Iris pigment epithelial cell (primary cell): ENCODE results near the gene RFNG.

Source experiments
- DNase-seq: peaks from one replicate; pipeline ENCODE4 v3.0.0-alpha.2; 2011; ENCODE audit warnings: low read depth

The RFNG gene

DNA sequence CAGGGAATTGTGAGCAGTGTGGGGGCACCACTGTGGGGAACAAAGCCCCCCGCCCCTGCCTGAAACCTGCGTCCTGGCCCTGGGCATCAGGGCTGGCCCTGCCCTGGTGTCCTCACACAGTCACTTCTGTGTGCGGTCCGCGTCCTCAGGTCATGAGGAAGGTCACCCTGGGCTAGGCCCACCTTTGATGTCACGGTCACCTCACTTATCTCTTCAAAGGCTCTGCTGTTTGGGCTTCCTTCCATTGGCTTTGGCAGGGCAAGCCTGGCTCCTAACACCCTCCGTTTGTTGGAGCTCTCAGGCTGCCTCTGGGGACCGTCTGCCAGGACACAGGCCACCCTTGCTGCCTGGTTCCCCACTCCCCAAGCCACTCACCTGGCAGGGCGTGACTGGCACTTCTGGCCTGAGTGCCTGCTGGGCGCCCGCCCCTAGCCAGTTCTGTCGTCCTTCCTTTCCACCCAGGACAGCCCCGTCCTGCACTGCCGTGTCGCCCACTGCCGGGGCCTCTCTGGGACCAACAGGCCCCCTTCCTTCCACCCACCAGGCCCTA, 37.8 kb downstream of the RFNG start:
- no peak for DNase-seq

DNA sequence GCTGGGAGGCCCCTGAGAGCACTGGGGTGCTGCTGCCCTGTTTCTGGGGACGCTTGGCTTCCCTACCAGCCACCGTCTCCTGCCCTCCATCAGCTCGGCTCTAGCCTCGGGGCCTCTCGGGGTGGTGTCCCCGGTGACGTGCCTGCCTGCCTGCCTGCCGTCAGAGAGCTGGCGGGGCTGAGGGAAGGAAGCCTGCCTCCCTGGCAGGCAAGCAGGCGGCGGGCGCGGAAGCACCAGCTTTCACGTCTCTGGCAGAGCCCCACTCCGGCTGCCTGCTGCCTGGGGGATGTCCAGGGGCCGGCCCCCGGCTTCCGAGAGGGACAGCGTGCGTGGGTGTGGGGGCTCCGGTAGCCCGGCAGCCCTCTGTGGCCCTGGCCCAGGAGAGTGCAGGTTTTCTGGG, 38.3 kb downstream of the RFNG start:
- DNase-seq = no peak

DNA sequence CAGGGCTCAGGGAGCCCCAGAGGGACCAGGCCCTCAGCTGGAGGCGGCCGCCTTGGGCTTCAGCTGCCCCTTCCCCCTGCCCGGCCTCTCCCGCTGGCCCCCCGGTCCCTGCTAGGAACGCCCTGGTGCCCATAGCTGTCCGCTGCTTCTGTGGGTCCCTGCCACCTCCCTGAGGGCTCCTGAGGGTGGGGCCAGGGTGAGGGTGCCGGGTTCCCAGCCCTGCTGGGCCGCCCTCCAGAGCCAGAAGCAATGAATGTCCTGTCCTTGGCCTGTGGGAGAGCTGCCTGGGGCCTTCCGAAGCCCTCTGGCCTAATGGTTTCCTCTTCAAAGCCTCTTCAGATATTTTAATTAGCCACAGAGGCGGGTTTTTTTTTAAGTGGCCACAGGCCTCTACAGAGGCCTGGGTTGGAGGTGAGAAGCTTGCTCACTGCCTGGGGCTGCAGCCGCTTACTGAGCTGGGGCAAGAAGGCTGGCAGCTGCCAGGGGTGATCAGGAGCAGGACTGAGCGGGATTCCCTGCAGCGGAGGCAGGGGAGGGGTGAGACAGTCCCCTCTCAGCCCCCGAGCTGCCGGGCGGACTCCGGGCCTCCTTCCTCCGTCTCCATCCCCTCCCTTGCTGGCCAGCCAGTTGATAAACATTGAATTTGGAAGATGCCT, 38.8 kb downstream of the RFNG start:
- no peak for DNase-seq

DNA sequence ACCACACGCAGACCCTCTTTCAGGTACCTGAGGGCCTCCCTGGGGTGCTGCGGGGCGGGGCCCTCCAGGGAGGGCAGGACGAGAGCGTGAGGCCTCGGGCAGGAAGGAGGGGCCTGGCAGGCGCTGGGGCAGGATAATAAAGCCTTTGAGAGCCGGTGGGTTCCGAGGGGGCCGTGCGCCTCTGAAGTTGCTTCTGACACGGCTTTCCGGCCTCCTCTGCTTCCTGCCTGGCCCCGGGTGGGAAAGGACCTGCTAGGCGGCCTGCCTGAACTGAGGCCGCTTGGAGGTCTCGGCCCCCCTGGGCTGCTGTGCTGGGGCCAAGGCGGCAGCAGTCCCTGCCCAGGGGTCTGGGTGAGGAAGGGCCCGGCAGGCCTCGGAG, 39.4 kb downstream of the RFNG start:
- no peak for DNase-seq

DNA sequence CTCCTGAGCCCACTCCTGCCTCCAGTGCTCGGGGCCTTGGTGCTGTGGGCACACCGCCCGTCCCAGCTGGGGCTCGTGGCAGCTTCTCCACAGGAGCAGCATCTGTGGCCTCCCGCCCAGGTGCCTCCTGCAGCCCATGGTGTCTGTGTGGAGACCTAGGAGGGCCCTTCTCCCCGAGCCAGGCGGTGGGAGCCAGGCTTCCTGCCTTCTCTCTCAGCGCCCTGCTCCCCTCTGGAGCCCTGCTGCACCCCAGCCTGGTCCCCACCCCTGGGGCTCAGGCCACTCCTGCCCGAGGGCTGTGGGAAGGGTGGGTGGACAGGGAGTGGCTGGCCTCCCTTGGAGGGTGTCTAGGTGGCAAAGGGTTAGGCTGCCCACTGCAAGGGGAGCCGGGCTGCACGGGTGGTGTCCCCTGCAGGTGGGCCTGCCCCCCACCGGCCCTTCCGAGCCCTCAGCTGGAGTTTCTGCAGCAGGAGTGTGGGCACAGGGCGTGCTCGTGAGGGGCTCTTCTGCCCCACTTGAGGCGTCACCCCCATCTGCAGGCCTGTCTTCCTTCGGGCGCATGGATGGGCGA, 39.9 kb downstream of the RFNG start:
- no peak for DNase-seq

DNA sequence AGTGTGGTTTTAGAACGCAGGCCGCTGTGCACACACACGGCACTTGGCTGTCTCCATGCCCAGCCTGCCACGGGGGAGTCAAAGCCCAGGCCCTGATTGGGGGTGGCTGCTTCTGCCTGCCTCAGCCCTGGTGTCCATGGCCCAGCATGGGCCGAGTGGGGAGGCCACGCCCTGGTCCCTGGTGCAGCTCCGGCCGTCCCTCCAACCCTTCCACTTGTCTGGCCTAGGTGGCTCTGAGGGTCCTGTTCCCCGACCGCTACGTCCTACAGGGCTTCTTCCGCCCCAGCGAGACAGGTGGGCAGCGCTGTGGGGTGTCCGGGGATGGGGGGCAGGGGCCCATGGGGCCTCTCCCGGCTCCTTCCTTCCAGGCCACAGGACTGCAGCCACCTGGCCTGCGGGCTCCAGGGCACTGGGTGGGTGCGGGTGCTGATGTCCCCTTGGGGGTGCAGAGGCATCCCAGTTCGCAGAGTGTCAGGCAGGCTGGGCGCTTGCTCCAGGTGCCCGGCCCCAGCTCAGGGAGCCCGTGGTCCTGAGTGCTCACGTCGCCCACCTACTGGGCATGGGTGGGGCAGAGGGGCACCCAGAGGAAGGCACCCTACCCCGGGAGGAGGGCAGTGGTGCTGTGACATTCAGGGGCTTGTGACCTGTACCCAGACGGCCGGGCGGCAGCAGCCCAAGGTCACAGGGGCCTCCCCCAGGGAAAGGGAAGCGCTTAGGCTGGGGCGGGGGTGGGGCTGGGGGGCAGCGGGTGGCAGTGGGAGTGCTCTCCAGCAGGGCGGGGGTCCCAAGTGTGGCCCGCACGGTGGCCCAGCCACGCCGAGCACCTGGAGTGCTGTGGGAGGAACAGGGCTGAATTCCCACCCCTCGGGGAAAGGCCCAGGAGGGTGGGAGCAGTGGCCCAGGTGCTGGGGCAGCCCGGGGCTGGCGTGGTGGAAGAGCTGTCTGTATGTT, 40.8 kb downstream of the RFNG start:
- DNase-seq = no peak

DNA sequence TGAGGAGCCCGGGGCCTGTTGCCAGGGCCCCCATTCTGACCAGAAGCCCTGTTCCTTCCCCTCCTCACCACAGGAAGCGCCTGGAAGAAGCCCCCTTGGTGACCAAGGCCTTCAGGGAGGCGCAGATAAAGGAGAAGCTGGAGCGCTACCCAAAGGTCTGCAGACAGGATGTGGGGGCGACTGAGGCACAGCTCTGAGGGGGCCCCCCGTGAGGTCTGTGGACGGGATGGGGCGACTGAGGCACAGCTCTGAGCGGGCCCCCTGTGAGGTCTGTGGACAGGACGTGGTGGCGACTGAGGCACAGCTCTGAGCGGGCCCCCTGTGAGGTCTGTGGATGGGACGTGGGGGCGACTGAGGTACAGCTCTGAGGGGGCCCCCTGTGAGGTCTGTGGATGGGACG, 42.2 kb downstream of the RFNG start:
- no peak for DNase-seq

DNA sequence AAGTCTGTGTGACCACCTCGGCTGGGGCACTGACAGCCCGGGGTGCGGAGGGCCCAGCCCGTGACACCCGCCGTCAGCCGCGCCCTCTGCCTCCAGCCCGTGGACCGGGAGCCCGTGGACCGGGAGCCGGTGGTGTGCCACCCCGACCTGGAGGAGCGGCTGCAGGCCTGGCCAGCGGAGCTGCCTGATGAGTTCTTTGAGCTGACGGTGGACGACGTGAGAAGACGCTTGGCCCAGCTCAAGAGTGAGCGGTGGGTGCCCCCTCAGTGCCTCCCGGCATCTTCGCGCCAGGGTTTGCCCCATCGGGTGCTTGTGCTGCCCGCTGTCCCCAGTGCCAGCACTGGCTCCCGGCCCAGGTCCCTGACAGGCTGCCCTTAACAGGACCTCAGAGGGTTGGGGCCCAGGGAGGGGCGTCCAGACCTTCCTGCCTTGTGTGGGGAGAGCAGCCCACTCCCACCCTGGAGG, 42.6 kb downstream of the RFNG start:
- no peak for DNase-seq

DNA sequence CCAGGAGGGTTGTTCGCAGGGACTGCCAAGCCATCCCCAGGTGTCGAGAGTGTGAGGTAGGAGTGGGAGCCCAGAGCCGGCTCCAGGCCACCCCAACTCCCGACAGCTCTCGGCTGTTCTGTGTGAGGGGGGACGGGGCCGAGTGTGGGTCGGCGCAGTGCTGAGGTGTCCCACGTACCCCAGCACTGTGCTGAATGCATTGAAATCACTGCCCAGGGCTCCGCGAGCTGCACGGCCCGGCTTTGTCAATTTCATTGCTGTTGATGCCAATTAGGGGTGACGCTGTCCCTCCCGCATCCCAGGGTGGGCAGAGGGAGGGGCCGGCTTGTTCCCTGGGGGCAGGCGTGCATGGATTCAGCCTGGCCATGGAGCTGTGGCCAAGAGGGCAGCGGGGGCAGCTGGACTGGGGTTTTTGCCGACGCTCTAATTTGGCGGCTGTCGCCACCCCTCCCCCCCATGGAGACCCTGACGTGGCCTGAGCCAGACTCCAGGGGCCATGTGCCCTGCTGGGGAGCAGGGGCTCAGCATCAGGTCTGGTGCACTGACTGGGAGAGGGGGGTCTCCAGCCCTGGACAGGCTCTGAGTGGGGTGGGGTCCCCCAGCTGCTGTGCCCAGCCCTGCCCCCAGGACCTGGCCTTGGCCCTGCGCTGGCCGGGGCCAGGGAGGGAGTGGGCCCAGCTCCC, 43.2 kb downstream of the RFNG start:
- no peak for DNase-seq

DNA sequence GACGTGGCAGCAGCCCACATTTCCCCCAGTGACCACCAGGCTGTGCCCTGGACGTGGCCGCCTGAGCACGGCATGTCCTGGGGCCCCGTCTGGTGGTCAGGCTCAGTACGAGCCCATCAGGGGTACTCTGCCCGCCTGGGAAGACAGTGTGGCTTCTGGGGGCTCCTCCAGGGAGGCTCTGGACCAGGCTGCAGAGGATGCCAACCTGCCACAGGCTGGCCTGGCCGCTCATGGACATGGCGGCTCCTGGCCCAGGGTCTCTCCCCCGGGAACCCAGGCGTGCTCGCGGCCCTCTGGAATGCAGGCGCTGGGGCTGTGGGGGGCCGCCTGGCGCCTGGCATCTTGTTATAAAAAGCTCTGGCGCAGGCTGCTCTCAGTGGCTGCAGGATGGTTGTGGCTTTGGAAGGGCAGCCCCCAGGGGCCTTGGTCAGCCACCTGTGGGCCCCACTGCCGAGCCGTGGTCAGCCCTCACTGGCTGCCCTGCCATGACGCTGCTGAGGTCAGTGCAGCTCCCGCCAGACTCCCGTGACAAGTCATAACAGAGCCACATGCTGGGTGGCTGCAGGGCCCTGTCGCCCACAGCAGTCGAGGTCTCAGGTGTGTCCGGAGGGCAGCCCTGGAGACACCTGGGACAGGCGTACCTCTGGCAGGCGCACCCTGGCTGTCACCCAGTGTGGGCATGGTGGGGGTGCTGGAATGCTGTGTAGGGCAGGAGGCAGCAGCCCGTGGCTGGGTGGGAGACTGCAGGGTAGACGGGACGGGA, 43.9 kb downstream of the RFNG start:
- no peak for DNase-seq

DNA sequence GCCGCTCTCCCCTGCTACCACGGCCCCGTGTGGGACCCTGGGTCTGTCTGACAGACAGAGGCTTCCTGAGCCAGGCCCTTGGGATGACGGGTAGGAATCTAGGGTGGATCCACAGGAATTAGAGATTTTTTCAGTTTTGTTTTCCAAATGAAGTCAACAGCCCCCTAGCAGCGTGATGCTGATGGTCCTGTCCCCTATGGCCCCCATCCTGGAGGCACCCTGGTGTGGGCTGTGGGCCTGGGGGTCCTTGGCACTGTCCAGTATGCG, 44.5 kb downstream of the RFNG start:
- DNase-seq = no peak

DNA sequence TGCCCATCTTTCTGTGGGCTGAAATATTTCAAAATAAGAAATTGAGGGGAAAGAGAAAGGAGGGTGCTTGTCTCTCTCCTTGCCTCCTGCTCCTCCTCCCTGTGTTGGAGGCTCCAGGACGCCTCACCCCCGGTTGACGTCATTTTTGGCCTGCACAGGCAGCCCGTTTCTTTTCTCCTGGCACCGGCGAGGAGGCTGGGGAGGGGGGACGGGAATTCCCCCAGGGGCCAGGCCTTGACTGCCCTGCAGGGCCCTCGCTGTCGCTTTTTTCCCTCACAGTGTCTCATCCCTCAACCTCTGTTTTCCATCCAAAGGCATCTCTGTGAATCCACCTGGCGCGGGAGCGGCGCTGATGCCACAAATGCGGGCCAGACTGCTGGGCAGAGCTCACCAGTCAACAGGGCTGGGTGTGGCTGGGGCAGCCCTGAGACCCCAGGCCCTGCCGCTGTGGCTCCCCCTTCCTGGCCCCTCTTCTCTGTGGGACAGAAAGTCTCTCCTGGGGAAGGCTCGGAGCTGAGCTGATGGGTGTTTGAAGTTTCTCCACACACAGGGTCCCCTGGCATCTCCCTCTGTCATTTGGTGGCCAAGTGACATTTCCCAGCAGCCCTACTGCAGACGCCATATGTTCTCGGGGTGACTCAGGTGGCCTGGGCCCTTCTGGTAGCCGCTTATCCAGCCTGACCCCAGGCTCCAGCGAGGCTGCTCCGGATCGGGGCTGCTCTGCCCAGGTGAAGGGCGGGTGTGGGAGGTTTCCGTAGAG, 45.0 kb downstream of the RFNG start:
- DNase-seq = peak; percentile 43

DNA sequence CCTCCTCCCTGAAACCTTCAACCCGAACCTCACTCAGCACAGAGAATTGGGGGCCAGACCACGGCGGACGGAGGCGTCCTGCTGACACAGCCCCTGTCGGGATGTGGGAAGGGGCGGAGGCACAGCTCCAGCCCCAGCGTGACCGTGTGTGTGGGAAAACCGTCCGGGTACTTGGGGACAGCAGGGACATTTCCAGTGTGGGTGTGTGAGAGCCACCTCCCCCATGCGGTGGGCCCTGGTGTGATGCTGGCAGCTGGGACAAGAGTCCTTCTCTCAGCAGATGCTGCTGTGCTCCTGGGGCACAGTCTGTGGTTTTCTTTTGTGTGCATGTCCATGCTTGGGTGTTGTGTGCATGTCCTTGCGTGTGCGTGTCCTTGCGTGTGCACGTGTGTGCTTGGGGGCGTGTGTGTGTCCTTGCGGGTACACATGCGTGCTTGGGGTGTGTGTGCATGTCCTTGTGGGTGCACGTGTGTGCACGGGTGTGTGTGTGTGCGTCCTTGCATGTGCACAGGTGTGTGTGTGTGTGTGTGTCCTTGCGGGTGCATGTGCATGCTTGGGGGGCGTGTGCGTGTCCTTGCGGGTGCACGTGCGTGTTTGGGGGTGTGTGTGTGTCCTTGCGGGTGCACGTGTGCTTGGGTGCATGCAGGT, 45.8 kb downstream of the RFNG start:
- DNase-seq = no peak

DNA sequence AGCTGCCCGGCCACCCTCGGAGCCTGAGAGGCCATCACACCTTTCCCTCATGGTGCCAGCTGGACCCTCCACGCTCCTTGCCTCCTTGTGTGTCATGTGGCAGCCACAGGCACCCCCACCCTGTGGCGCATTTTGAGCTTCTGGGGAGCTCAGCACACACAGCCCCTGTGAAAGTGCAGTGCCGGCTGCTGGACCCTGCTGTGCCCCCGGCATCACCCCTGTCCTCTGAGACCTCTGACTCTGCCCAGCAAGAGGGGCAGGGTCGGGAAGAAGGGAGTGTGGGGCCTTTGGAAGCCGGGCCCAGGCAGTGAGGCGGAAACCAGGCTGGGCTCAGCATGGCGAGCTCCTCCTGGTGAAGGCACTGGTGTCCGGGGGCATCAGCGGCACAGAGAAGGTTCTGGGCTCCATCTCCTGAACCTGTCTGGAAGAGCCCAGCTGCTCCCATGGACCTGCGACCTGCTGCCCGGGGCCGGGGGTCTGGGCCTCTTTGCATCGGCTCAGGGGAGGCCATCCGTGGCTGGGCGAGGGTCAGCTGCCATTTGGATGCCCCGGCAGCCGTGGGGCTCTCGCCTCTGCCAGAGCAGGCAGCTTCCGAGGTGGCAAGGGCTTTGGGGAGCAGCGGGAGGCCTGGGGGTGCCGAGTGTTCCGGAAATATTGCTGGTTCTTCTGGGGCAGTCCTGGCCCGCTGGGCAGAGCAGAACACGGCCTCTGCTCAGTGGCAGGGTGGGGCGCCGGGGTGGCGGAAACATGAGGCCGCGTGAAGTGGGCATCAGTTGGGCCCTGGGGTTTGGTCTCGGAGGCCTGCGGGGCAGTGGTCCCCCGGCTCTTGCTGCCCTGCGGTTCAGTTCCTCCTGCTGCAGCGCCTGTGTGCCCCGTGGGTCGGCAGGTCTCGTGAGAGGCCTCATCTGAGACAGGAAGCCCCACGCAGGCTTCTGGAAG, 46.8 kb downstream of the RFNG start:
- DNase-seq = no peak

DNA sequence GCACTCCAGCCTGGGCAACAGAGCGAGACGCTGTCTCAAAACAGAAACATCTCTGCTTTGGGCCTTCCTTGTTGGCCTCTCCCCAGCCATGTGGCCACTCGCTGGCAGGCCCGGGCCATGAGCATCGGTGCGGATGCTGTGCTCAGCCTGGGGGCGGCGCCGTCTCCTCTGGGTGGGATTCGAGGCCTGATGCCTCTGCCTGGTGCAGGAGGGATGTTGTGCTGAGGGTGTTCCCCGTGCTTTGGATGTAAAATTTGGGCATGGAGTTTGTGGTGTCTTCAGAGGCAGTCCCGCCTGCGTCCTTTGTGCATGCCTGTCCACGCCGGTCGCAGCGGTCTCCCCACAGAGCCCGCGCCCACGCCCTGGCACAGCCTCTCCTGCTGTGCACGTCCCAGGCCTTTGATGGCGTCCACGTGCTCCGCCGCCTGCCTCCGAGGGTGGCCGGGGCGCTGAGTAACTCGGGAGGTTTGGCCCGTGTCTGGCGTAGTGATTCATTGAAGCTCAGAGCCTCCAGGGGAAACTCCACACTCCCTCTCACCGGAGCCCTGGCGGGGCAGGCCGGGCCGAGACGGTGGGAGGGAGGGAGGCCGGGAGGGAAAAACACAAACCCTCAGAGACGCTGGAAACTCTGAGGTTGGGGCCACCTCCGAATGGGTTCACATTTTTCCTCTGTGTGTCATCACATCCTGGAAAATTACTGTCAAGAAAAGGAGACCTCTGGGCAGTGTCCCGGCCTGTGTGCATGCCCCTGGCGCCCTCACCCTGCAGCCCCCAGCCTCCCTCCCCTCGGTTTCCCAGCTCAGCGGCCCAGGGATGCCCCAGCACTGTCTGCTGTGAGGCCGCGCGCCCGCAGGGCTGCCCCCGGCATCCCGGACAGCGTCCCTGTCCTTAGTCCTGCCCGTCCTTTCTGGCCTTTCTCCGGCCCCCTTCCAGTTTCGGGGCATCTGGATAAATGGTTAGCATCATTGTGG, 47.9 kb downstream of the RFNG start:
- peak; percentile 96 for DNase-seq

DNA sequence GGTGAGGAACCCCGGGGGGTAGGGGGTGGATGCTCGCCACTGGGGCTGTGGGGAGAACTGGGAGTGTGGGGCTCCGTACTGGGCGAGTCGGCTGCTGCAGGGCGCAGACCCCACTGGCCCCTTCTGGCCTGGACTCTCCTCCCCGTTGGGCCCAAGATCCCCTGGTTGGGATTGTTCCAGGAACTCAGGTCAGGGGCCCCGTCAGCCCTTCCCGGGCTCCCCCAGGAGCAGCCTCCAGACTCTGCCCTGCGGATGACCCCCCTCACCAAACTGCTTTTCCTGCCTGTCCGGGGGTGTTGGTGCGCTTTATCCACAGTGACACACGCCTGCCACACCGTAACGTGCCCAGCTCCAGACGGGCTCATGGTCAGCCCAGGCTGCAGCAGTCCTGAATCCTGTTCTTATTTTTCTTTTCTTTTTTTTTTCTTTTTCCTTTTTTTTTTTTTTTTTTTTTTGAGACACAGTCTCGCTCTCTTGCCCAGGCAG, 50.0 kb downstream of the RFNG start:
- DNase-seq = no peak

DNA sequence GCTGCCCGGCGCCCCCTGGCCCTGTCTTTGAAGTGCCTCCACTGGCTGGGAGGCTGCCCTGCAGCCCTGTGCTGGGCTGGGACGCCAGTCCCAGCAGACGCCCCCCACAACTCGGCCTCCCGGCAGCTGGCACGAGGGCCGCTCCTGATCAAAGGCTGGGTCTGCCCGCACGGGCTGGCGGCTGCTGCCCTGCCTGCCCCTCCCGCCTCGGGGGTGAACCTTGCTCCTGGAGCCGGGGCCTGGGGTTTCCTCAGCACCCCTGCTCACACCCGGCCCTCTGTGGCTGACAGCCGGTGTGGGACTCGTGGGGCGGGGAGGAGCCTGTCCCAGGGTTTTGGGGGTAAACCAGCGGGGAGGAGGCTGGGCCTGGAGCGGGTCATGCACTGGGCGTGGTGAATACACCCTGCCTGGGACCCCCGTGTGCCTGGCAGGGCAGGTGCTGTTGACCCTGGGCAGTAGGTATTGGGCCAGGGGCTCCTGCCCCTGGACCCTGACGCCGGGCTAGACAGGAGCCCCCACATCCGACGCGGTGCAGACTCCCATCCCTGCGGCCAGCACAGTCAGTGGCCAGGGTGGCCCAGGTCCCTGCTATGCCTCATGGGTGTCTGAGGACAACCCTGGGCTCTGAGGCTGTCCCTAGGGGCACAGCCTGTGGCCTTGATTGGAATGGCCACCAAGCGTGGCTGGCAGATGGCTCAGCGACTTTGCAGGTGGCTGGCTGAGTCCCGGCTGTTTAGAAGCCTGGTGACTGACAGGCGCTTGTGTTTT, 50.6 kb downstream of the RFNG start:
- DNase-seq = no peak
